Astrocyte of the hippocampus (primary cell): Measurements from ENCODE around the gene ZHX3.

Experiments
- DNase-seq: peaks from one replicate; pipeline ENCODE4 v3.0.0; 2011; ENCODE audit warnings: low read depth, low spot score

The ZHX3 gene

DNA sequence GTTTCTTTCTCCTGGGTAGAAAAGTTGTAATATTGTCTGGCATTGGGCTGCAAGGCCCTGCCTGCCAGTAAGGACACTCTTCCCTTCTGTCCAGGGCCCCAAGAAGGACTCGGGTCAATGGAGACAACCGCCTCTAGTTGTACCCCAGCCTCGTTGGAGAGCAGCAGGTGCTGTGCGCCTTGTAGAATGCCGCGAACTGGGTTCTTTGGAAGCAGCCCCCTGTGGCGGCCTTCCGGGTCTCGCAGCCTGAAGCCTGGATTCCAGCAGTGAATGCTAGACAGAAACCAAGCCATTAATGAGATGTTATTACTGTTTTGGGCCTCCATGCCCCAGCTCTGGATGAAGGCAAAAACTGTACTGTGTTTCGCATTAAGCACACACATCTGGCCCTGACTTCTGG is 143.2 kb downstream of the ZHX3 start:
- no peak for DNase-seq

DNA sequence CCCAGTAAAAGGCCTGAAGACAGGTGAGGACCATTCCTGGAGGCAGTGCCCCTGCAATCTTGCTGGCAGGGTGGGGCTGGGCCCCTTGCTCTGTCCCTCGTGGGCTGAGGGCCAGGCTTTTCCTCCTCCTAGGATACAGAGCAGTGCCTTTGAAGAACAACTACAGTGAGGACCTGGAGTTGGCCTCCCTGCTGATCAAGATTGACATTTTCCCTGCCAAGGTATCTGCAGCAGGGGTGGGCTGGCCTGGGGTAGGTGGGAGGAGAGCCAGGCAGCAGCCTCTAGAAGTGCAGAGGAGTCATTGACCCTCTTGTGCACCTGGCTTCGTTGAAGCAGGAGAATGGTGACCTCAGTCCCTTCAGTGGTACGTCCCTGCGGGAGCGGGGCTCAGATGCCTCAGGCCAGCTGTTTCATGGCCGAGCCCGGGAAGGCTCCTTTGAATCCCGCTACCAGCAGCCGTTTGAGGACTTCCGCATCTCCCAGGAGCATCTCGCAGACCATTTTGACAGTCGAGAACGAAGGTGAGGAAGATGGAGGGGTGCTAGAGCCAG is 143.7 kb downstream of the ZHX3 start:
- no peak for DNase-seq

DNA sequence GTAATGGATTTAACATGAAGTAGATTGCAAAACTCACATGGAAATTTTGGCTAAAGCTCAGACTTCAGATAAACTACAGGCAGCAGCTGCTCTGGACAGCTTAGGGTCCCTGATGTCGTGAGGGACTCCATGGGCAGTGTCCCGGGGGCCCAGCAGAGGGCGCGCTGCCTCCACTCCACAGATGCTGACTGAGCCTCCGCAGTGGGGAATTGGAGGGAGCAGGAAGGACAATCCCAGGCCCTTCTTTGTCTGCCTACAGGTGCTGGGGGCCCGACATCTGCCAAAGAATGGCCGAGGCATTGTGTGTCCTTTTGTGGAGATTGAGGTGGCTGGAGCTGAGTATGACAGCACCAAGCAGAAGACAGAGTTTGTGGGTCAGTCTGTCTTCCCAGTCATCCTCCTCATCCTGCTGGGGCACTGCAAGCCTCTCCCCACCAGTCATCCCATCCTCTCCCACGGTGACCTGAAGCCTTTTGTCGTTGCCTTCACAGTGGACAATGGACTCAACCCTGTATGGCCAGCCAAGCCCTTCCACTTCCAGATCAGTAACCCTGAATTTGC is 144.3 kb downstream of the ZHX3 start:
- peak; percentile 87 for DNase-seq

DNA sequence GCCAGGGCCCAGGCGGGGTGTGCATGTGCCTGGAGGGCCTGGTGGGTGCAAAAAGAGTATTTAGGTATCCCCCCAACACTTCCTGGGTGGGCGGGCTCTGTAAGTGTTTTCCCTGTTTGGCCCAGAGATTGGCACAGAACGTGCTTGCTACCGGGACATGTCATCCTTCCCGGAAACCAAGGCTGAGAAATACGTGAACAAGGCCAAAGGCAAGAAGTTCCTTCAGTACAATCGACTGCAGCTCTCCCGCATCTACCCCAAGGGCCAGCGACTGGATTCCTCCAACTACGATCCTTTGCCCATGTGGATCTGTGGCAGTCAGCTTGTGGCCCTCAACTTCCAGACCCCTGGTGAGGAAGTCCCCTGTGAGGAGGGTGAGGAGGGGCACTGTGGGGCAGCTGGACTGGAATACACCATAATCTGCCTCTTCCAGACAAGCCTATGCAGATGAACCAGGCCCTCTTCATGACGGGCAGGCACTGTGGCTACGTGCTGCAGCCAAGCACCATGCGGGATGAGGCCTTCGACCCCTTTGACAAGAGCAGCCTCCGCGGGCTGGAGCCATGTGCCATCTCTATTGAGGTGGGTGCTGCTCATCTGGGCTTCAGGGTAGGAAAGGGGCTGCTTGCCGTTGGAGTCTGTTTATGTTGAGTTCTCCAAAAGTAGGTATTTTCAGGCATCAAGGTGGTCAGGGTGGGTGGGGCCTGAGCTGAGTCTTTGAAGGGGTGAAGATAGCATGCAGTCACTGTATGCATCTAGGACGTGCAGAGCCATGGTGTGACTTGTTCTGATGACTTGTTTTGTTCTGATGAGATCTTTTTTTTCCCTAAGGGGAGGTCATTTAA is 145.0 kb downstream of the ZHX3 start:
- no peak for DNase-seq

DNA sequence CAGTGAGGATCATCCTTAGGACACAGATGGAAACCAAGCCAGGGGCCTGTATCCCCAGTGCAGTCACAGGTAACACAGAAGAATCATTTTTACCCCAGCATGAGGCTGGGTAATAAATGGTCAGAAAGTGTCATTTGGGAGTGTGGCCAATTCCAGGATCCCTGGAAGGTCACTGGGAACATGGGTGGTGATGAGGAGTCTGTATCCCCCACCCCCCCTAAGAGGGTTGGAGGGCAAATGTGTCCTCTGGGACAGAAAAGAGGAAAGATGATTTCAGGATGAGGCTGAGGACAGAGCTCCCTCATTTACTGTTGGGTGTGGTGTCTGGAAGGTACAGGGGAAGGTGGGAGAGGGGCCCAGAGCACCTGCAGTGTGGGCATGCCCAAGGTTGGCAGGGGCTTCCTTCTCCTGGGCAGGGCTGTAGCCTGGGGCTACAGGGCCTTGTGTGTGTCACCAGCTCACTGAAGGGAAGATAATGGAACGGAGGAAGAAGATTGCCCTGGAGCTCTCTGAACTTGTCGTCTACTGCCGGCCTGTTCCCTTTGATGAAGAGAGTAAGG is 145.7 kb downstream of the ZHX3 start:
- no peak for DNase-seq

DNA sequence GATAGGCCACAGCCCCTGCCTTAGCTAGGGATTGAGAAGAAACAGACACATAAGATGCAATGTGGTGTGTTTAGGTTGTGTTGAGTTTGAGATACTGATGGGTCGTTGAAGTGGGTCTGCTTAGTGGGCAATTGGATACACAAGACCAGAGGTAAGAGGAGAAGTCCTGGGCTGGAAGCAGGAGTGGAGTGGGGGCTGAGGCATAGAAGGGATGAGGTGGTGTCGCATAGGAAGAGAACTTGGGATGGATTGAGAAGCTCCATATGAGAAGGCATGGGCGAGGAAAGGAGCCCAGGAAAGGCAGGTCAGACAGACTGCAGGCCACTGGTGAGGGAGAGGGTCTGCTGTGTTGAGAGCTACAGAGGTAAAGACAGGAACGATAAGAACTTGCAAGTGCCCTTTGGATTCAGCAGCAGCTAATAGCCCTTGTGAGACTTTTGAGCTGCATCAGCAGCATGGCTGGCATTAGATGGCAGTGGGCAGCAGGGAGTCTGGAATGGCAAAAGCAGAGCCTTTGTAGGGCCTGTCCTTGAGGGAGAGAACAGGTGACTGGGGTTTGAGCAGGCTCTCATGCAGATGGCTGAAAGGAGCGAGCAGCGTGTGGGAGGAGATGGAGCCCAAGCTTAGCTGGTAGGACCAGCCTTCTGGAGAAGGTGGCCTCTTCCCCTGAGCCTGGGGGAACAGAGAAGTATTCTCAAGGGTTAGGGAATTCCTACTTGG is 147.0 kb downstream of the ZHX3 start:
- DNase-seq: no peak

DNA sequence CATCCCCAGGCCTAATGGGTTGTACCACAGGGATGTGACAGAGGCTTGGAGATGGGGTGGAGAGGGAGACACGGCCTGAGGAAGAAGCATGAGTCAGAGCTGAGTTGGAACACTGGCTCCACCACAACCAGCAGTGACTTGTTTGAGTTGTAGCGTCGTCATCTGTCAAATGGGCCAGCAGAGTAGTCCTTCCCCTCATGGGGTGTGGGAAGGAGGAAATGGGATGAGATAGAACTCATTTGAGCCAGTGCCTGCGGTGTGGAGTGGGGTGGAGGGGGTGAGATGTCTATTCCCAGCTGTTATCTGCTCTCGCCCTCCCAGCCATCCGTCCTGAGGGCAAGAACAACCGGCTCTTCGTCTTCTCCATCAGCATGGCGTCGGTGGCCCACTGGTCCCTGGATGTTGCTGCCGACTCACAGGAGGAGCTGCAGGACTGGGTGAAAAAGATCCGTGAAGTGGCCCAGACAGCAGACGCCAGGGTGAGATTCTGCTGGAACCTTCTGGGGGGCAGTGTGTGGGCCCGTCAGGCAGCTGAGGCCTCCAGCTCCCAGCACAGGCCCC is 147.7 kb downstream of the ZHX3 start:
- peak; percentile 35 for DNase-seq

DNA sequence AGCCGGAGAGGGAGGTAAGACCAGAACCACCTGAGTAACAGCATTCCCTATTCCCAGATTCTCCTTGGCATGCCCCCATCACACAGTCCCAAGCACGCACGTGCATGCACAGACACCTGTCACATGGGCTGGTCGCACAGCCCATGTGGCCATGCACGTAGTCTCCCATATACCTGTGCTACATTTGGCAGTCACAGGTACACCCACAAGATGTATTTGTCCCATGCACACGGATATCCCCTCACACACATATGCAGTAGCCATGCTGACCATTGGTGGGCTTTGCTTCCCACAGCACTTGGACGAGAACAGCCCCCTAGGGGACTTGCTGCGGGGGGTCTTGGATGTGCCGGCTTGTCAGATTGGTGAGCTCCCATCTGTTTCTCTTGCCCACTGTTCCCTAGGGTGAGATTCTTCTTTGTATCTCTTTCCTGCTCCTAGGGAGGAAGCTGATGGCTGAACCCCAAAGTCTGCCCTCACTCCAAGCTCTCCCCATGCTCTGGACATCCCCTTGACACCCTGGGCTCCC is 148.3 kb downstream of the ZHX3 start:
- no peak for DNase-seq

DNA sequence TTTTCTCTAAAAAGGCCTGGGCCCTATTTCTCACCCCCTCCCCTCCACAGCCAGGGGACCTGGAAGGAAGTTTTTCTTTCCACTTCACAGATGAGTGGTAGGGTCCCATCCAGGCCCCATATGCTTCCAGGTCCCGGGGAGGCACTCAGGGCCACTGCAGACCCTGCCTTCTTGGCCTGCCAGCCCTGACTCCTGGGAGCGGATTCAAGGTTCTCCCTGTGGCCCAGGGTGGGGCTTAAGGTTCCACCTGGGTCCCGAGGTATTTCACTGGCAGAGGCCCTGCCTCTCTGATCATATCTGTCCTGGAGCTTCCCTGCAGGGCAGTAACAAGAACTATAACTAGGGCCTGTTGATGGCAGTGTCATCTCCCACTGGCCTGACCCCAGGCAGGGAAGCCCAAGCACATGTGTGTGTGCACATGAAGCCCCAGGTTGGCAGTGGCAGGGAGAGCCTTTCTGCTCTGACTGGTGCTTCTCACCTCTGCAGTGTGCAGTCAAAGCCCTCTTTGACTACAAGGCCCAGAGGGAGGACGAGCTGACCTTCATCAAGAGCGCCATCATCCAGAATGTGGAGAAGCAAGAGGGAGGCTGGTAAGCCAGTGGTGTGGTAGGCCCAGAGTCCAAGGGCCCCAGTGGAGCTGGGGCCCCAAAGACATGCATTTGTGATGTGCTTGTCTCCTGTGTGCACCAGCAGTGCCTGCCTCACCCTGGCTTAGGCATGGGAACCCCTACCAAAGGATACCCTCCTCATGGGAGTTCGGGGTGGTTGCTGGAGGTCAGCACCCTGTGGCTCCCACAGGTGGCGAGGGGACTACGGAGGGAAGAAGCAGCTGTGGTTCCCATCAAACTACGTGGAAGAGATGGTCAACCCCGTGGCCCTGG is 149.0 kb downstream of the ZHX3 start:
- no peak for DNase-seq

DNA sequence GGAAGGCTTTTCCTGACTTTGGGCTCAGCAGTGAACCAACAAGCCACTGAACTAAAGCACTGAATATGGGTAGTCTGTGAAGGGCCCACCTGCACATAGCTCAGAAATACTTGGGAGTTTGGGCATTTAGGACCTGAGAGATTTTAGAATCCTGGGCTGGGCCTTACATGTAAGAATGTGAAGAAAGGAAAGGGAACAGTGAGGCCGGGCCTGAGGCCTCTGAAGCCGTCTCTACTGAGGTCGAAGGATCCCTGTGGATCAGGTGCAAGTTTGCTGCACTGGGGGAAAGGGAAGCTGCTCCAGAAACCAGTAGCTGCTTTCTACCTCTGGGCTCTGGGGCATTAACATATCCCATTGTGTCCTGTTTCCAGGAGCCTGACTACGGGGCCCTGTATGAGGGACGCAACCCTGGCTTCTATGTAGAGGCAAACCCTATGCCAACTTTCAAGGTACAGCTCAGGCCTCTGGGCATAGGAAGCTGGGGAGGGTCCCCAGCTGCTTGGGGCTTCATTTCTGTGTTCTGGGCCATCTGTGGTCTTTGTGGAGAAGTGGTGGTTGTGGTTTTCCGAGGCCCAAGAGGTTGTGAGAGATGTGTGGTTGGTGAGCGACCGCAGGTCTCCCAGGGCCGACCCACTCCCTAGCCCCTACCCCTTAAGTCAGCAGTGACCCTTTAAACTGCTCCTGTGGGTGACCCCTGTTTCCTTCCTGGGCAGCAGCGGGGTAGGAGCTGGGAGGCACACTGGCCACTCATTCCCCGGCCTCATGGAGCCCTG is 149.9 kb downstream of the ZHX3 start:
- DNase-seq: no peak

DNA sequence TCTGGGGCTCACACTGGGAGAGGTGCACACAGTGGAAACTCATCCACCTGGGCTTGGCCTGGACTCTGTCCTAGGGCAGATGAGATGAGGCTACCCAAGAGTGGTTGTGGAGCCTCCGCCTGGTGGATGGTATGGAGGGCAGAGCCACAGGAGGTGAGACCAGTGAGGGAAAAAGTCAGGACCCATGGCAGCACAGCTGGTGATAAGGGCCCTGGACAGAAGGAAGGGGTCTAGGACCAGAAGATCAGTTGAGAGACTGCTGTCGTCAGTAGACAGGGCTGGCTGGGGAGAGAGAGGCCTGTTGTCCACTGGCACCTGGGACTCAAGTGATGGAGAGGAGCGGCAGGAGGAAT is 150.4 kb downstream of the ZHX3 start:
- no peak for DNase-seq

DNA sequence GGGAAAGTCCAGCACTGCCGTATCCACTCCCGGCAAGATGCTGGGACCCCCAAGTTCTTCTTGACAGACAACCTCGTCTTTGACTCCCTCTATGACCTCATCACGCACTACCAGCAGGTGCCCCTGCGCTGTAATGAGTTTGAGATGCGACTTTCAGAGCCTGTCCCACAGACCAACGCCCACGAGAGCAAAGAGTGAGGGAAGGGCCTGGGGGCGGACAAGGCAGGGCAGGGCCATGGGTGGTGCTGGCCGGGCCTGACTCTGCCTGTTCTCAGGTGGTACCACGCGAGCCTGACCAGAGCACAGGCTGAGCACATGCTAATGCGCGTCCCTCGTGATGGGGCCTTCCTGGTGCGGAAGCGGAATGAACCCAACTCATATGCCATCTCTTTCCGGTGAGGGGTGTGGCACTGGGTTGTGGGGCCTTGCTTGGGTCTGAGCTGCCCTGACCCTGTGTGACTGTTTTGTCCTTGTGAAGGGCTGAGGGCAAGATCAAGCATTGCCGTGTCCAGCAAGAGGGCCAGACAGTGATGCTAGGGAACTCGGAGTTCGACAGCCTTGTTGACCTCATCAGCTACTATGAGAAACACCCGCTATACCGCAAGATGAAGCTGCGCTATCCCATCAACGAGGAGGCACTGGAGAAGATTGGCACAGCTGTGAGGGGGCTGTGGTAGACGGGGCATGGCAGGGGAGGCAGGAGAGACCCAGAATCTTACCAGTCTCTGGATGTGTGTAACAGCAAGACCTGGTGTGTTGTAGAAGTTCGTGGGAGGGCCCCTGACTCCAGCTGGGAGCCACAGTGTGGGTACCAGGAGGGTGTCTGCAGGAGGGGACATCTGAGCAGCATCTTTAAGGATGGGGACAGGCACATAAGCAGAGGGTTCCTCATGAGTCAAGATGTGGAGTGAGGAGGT is 151.1 kb downstream of the ZHX3 start:
- no peak for DNase-seq

DNA sequence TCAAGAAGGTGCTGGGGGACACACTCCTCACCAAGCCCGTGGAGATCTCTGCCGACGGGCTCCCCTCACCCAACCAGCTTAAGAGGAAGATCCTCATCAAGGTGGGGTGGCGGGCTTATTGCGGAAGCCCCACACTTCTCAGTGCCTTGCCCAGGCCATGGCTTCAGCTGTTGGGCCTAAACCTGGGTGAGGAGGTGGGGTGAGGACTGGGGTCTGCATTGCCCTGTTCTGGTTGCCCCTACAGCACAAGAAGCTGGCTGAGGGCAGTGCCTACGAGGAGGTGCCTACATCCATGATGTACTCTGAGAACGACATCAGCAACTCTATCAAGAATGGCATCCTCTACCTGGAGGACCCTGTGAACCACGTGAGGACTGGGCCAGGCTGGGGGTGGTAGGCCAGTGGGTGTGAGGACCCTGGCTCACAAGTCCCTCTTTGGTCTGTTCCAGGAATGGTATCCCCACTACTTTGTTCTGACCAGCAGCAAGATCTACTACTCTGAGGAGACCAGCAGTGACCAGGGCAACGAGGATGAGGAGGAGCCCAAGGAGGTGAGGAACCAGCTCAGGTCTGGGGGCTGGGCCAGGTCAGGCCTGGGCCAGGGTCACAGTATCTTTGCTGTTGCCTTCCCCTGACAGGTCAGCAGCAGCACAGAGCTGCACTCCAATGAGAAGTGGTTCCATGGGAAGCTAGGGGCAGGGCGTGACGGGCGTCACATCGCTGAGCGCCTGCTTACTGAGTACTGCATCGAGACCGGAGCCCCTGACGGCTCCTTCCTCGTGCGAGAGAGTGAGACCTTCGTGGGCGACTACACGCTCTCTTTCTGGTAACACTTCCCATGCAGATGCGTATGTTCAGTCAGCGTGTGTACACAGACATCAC is 152.3 kb downstream of the ZHX3 start:
- DNase-seq: no peak

DNA sequence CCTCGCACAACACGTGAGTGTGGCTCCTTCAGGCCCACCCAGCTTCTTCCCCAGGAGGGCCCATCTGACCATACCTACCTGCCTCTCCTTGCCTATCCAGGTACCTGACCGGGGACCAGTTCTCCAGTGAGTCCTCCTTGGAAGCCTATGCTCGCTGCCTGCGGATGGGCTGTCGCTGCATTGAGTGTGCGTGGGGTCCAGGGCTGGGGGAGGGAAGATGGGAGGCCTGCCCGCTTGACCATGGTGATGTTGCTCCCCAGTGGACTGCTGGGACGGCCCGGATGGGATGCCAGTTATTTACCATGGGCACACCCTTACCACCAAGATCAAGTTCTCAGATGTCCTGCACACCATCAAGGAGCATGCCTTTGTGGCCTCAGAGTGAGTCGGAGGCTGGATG is 153.7 kb downstream of the ZHX3 start:
- no peak for DNase-seq

DNA sequence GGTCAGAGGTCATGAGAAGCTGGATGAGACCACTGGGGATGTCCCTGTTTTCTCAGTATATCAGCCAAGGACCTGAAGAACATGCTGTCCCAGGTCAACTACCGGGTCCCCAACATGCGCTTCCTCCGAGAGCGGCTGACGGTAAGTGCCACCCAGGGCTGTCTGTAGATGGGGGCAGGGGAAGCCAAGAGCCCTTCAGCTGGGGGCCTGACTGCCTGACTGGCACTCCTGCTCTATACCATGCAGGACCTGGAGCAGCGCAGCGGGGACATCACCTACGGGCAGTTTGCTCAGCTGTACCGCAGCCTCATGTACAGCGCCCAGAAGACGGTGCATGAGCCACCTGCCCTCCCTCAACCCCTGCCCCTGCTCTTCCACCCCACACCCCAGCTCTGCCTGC is 155.1 kb downstream of the ZHX3 start:
- DNase-seq: no peak

DNA sequence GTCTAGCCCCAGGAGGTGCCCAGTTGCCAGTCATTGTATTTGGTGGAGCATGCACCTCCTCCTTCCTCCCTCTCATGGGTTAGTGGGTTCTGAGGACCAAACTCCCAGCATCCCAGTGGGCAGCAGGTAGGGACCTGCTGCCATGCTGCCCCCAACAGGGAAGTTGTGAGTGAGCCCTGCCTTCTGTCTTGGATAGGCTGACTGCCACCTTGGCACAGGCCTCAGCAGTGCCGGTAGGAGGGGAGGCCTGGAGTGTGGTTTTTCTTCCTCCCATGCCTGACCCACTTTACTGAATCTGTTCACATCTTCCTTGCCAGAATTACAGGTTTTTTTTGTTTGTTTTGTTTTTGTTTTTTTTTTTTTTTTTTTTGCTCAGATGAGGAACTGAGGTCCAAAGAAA is 155.6 kb downstream of the ZHX3 start:
- no peak for DNase-seq

DNA sequence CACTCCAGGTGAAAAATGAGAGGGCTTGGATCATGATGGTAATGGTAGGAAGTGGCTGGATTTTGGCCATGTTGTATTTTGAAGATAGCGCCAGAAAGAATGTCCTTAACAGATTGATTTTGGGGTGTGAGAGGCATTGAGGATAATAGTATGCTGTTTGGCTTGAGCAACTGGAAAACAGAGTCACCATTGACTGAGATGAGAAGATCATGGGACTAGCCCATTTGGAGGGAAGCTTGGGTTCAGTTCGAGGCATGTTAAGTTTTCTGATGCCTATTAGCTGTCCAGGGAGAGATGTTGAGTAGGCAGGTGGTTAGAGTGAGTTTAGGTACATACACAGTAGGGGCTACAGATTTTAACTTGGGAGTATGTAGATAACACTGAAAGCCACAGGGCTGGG is 156.8 kb downstream of the ZHX3 start:
- no peak for DNase-seq

DNA sequence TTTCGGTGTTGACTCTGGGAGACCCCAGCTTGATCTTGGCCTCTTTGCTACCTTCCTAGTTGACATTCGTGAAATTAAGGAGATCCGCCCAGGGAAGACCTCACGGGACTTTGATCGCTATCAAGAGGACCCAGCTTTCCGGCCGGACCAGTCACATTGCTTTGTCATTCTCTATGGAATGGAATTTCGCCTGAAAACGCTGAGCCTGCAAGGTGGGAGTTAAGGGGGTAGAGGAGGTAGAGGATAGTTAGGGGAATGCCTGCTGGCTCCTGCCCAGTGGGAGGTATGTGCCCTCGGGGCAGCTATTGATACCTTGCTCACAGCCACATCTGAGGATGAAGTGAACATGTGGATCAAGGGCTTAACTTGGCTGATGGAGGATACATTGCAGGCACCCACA is 158.0 kb downstream of the ZHX3 start:
- no peak for DNase-seq
